ENCODE results near the gene SLC15A4.

The SLC15A4 gene

DNA sequence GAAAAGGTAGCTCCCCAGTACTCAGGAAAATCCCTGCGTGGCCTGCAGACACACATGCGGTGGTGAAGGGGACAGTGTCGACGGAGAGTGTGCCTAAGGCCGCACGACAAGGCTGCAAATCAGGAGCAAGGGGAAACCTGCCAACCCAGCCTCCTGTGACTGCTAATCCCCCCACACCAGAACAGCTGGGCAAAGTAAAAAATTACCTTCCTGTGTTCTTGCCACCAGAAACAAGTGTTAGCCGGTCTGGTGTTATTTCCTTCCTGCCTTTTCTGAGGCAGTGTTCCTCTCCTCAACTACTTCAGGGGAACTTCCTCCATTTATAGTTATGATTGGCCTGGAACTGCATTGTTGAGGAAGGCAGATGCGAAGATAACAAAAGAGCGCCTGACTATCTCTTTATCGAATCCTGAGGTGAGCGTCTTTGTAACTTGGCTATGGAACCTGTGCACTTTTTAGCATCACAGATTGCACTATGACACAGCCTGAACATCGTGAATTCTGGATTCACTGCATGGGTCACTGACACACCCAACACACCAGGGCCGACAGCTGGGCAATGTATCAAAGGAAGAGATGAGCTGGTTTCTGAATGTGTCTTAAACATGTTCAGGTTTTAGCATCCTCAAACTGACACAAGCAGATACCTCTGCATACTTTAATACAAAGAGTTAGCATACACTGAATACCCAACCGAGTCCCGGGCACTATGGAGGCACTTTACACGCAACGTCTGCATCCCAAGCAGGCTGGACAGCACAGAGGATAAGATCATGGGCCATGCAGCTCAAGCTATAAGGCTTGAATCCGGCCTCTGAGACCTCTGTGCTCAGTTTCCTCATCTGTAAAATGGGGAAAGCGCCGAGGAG is 28.9 kb downstream of the SLC15A4 start:
- no peak for DNase-seq (ENCODE audit: extremely low read depth in 1 of 2, low read depth in 1 of 2)

- DNase-seq (ENCODE audit: extremely low read depth in 1 of 2, low read depth in 1 of 2) = no peak
These were observed 30.1 kb downstream of the SLC15A4 start for GRCh38 chr12:128793701-128794100.

- no peak for DNase-seq (ENCODE audit: extremely low read depth in 1 of 2, low read depth in 1 of 2)
These were observed 30.9 kb downstream of the SLC15A4 start for GRCh38 chr12:128792881-128793280.

DNA sequence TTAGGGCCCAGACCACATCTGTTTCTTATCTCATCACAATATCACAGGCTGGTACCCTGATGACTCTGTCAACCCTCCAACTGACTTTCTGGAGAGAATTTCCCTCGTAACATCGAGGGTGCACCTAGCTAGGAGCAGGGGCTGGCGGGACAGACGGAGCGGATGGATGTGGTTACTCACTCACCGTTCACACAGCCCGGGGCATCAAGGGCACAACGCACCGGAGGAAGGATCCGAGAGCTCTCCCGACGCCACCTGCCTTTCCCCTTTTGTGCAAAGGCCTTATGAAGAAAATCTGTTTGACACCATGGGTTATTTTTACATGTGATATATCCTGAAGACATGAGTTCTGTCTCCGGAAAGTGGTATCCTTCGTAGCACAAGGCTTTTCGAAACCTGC is 31.4 kb downstream of the SLC15A4 start:
- no peak for DNase-seq (ENCODE audit: extremely low read depth in 1 of 2, low read depth in 1 of 2)

- DNase-seq (ENCODE audit: extremely low read depth in 1 of 2, low read depth in 1 of 2) = no peak
These were observed 32.1 kb downstream of the SLC15A4 start for GRCh38 chr12:128791395-128792322.

GRCh38 chr12:128790653-128791373 is 32.9 kb downstream of the SLC15A4 start:
- DNase-seq (ENCODE audit: extremely low read depth in 1 of 2, low read depth in 1 of 2) = no peak

GRCh38 chr12:128790221-128790620 is 33.5 kb downstream of the SLC15A4 start:
- DNase-seq (ENCODE audit: extremely low read depth in 1 of 2, low read depth in 1 of 2) = no peak

GRCh38 chr12:128789356-128789929 is 34.3 kb downstream of the SLC15A4 start:
- no peak for DNase-seq (ENCODE audit: extremely low read depth in 1 of 2, low read depth in 1 of 2)

DNA sequence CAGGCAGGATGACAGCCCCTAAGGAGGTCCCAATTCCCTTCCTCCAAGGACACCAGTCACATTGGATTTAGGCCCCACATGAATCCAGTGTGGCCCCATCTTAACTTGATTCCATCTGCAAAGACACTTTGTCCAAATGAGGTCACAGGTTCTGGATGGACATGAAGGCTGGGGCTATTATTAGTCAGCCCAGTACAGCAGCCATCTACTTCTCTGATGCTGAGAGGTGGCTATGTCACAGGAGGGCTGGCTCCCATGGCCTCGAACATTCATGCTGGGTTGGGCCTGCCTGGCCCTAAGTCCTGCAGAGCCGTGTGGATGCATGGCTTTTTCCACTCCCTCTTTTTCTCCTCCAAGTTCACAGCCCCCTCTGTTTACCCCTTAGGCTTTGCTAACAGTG is 35.9 kb downstream of the SLC15A4 start:
- DNase-seq (ENCODE audit: extremely low read depth in 1 of 2, low read depth in 1 of 2) = no peak

GRCh38 chr12:128786741-128787391 is 36.9 kb downstream of the SLC15A4 start:
- no peak for DNase-seq (ENCODE audit: extremely low read depth in 1 of 2, low read depth in 1 of 2)

- no peak for DNase-seq (ENCODE audit: extremely low read depth in 1 of 2, low read depth in 1 of 2)
These were observed 39.6 kb downstream of the SLC15A4 start for GRCh38 chr12:128784030-128784760.

GRCh38 chr12:128783129-128783574 is 40.6 kb downstream of the SLC15A4 start:
- no peak for DNase-seq (ENCODE audit: extremely low read depth in 1 of 2, low read depth in 1 of 2)

GRCh38 chr12:128779901-128780300 is 43.9 kb downstream of the SLC15A4 start:
- no peak for DNase-seq (ENCODE audit: extremely low read depth in 1 of 2, low read depth in 1 of 2)

DNA sequence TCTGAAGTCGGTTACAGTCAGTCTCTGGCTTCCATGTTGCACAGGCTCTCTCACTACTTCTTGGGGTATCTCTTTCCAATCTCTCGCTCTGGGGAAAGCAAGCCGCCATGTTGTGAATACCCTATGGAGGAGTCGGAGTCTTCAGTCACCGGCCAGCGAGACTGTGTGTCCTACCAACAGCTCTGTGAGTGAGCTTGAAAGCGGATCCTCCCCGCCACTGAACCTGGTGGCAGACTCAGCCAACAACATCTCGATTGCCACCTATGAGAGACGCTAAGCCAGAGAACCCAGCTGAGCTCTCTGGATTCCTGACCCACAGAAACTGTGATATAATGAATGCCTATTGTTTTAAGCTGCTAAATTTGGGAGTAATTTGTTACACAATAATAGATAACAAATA is 51.5 kb downstream of the SLC15A4 start:
- DNase-seq (ENCODE audit: extremely low read depth in 1 of 2, low read depth in 1 of 2) = no peak

- DNase-seq (ENCODE audit: extremely low read depth in 1 of 2, low read depth in 1 of 2) = no peak
These were observed 52.1 kb downstream of the SLC15A4 start for GRCh38 chr12:128771681-128772080.

- DNase-seq (ENCODE audit: extremely low read depth in 1 of 2, low read depth in 1 of 2) = no peak
These were observed 56.2 kb downstream of the SLC15A4 start for GRCh38 chr12:128767518-128767917.

DNA sequence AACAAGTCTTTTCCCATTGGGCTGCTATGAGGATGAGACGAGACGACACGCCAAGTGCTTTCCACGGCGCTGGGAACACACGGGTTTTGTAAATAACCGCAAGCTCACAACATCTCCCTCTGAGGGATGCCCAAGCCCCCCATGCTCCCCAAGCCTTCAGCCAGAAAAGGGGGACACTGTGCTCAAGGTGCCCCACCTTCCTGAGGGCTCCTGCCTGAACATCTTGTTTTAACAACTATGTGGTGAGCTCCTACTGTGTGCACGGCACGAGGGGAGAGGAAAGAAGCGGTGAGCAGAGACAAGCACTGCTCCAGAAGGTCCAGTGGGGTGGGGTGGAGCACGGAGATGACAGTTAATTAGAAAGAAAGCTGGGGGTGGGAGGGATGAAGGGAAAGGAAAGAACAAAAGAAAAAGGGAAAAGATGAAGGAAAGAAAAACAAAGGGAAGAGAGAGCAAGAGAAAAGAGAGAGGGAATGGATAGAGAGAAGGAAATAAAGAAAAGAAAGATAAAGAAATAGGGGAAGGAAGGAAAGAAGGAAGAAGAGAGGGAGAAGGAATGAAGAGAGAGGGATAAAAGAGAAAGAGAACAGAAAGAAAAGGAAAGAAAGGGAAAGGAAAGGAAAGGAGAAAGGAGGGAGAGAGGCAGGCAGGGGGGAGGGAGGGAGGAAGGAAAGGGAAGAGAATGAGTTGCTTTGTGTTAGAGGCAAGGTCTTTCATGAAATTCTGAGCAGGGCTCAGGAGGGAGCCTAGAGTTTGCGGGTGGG is 56.8 kb downstream of the SLC15A4 start:
- DNase-seq (ENCODE audit: extremely low read depth in 1 of 2, low read depth in 1 of 2) = no peak

DNA sequence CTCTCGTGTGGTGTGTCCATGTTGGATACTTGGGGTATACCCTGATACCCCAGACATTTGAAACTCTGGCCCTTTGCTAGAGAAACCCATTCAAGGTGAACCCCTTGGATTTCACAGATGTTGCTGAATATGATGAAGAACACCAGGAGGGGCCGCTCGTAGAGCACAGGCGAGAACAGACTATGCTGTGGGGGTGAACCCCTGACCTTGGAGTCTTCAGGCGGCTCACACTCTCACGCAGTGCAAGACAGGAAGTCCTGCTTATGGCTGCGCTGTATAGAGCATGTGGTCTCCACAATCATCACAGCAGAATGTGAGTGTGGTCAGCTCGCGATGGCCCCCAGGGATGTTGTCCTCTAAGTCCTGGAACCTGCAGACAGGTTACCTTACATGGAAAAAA is 60.4 kb downstream of the SLC15A4 start:
- DNase-seq (ENCODE audit: extremely low read depth in 1 of 2, low read depth in 1 of 2) = no peak

DNA sequence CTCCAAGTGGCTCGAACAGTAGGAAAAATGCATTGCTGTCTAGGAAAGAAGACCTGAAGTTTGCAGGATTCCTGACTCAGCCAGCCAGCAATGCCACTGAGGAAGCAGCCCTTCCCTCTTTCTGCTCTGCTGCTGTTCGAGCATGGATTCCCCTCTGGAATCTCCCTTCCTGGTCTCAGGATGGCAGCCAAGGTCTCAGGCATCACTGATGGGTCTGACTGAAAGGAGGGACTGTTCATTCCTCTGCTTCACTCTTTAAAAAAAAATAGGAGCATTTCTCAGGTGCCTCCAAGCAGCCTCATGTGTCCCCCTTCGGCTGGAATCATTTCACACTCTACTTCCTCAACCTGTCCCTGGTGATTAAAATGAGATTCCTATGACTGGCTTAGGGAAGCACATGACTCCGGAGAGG is 62.4 kb downstream of the SLC15A4 start:
- no peak for DNase-seq (ENCODE audit: extremely low read depth in 1 of 2, low read depth in 1 of 2)
